ENCODE results near the gene TMC6. TPM values are rescaled to one million over a fixed set of nuclear protein-coding genes. Genes with fewer than 3 reads are reported as not detected.
A peak's percentile ranks its signal among the peaks of the same experiment; 100 is the strongest.
"Not testable (repeated sequence)": the region's sequence is repeated elsewhere in the genome, so short reads cannot be mapped to it uniquely, and the experiment has no call there.

The TMC6 gene
- total and polyA plus RNA-seq, 7 experiments from 2014 or later = 165 to 808 (median 701) TPM

DNA sequence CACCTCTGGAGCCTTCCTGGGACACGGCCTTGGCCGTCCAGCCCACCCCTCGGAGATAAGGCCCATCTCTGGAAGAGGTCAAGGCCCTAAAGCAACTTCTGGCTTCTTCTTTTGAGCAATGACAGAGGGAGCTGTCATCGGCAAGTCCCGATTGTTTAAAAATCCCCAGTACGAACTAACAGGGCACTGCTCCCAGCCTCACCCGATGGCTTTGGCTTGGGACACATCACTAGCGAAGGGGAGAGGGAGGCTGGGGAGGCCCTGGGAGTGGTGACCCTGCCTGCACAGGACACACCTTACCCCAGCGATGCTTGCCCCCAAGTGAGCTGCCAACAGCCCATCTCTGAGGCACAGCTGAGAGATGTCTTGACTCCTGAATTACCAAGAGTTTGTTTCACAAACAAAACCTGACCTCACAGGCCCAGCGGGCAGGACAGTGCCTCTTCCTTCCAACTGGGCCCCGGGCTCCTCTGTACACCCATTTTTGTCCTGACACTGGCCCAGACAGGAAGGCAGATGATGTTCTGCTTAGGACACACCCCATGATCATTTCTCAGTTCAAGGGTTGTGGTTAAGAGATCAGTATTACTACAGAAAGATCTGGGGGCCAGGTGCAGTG lies 44.7 kb upstream of the TMC6 start:
- Histone ChIP-seq H3K27ac (ENCODE audit: low read depth, low read length) (peak overlapping the region; percentile 39), H3K36me3 (ENCODE audit: control insufficient read depth in 2 of 3, insufficient read depth in 3 of 3, low read length in 3 of 3) (peaks cover 0 to 18% (median 0%) of the 10 kb centered on the region in 3 experiments), H3K4me1 (ENCODE audit: control insufficient read depth in 2 of 2, insufficient read depth in 2 of 2, low read length in 2 of 2) (peaks cover 16 to 42% of the 10 kb centered on the region in 2 donors), H3K4me3 (ENCODE audit: low read length) (no peak overlapping the region), H3K9me3 (ENCODE audit: control insufficient read depth in 2 of 3, low read length in 3 of 3) (no peaks in the 10 kb centered on the region), H3K27me3 (ENCODE audit: control insufficient read depth in 2 of 2, insufficient read depth in 2 of 2, low read length in 2 of 2) (no peaks in the 10 kb centered on the region)
- H3K4me3 Mint-ChIP-seq = peak overlapping the region; percentile 15 to 81 (median 46)
- H3K9me3 Mint-ChIP-seq = no peaks in the 10 kb centered on the region
- ATAC-seq = peak; percentile 42
- peaks cover 32 to 66% (median 63%) of the 10 kb centered on the region in 7 donors for H3K4me1 Mint-ChIP-seq
- H3K36me3 Mint-ChIP-seq = peaks cover 0 to 10% (median 0%) of the 10 kb centered on the region in 5 donors
- H3K27me3 Mint-ChIP-seq = no peaks in the 10 kb centered on the region
- DNase-seq = peak in 3 of 9 donors; percentile 29 to 35 (median 32)
- ChIA-PET CTCF (interaction anchor here (3.7 kb wide), 1 partner anchor 61 kb away, joined by 34 read pairs; no protein-coding TSS in a partner anchor), POLR2A (interaction anchor here (0.8 to 2.9 kb wide), 5 partner anchors 35 to 79 kb away, joined by 3 to 13 read pairs (median 3); no protein-coding TSS in a partner anchor)
- intact Hi-C loops (cut with micrococcal nuclease) = loop anchor here in 1 of 2 donors (10.0 kb wide), 1 partner anchor 628 kb away; no protein-coding TSS in a partner anchor
- peak overlapping the region; percentile 41 to 96 (median 91) for H3K27ac Mint-ChIP-seq

DNA sequence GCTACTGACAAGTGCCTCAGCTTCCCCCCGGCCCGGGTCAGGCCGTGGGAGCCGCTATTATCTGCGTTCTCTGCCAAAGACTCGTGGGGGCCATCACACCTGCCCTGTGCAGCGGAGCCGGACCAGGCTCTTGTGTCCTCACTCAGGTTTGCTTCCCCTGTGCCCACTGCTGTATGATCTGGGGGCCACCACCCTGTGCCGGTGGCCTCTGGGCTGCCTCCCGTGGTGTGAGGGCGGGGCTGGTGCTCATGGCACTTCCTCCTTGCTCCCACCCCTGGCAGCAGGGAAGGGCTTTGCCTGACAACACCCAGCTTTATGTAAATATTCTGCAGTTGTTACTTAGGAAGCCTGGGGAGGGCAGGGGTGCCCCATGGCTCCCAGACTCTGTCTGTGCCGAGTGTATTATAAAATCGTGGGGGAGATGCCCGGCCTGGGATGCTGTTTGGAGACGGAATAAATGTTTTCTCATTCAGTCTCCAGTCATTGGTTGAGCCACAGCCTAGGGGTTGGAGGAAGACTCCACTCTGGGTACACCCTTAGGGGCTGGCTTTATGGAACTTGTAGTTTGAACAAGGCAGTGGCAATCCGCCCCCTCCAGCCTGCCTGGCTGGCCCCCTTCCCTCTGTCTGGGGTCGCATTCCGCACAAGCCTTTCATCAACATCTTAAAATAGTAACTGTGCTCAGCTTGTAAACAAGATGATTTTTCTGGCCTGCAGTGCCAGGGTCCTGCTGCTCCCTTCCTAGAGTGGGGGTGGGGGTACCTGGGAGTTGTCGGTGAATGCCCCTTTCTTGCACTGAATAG lies 43.9 kb upstream of the TMC6 start:
- ATAC-seq = peak; percentile 9
- intact Hi-C loops (cut with micrococcal nuclease) = loop anchor here in 1 of 2 donors (10.0 kb wide), 1 partner anchor 628 kb away; no protein-coding TSS in a partner anchor
- Histone ChIP-seq H3K9me3 (ENCODE audit: control insufficient read depth in 2 of 3, low read length in 3 of 3) (no peaks in the 10 kb centered on the region), H3K4me3 (ENCODE audit: low read length) (no peak overlapping the region), H3K27me3 (ENCODE audit: control insufficient read depth in 2 of 2, insufficient read depth in 2 of 2, low read length in 2 of 2) (no peaks in the 10 kb centered on the region), H3K36me3 (ENCODE audit: control insufficient read depth in 2 of 3, insufficient read depth in 3 of 3, low read length in 3 of 3) (peaks cover 0 to 18% (median 0%) of the 10 kb centered on the region in 3 experiments), H3K27ac (ENCODE audit: low read depth, low read length) (peak overlapping the region; percentile 39), H3K4me1 (ENCODE audit: control insufficient read depth in 2 of 2, insufficient read depth in 2 of 2, low read length in 2 of 2) (peaks cover 16 to 46% of the 10 kb centered on the region in 2 donors)
- POLR2A ChIA-PET = interaction anchor here (0.9 to 2.9 kb wide), 5 partner anchors 35 to 80 kb away, joined by 3 to 13 read pairs (median 4); partner anchors contain the start of gene TMC8
- Mint-ChIP-seq H3K9me3 (no peaks in the 10 kb centered on the region), H3K4me3 (peak overlapping the region in 7 of 10 donors; percentile 13 to 81 (median 34)), H3K4me1 (peaks cover 32 to 66% (median 63%) of the 10 kb centered on the region in 7 donors), H3K27ac (peak overlapping the region; percentile 41 to 96 (median 80)), H3K27me3 (no peaks in the 10 kb centered on the region), H3K36me3 (peaks cover 0 to 10% (median 0%) of the 10 kb centered on the region in 5 donors)
- CTCF ChIA-PET = no interaction called here
- DNase-seq = no peak

DNA sequence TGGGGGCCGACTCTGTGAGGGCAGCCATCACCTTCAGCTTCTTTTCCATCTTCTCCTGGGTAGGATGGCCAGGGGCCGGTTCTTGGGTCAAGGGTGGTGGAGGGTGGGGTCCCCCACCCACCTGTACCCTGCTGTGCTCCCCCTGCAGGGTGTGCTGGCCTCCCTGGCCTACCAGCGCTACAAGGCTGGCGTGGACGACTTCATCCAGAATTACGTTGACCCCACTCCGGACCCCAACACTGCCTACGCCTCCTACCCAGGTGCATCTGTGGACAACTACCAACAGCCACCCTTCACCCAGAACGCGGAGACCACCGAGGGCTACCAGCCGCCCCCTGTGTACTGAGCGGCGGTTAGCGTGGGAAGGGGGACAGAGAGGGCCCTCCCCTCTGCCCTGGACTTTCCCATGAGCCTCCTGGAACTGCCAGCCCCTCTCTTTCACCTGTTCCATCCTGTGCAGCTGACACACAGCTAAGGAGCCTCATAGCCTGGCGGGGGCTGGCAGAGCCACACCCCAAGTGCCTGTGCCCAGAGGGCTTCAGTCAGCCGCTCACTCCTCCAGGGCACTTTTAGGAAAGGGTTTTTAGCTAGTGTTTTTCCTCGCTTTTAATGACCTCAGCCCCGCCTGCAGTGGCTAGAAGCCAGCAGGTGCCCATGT lies 43.2 kb upstream of the TMC6 start:
- POLR2A ChIA-PET = interaction anchor here (0.6 to 2.9 kb wide), 5 partner anchors 32 to 52 kb away, joined by 4 to 13 read pairs (median 5); partner anchors contain the start of gene TMC8
- Mint-ChIP-seq H3K36me3 (peaks cover 0 to 10% (median 0%) of the 10 kb centered on the region in 5 donors), H3K4me1 (peaks cover 32 to 62% (median 58%) of the 10 kb centered on the region in 7 donors), H3K4me3 (peak overlapping the region in 5 of 10 donors; percentile 17 to 62 (median 34)), H3K27ac (peak overlapping the region in 7 of 9 donors; percentile 36 to 91 (median 76))
- H3K27ac ChIP-seq (ENCODE audit: low read depth, low read length); DNase-seq; ATAC-seq; H3K27me3 ChIP-seq (ENCODE audit: control insufficient read depth in 2 of 2, insufficient read depth in 2 of 2, low read length in 2 of 2); H3K9me3 ChIP-seq (ENCODE audit: control insufficient read depth in 2 of 3, low read length in 3 of 3); H3K9me3 Mint-ChIP-seq; H3K4me3 ChIP-seq (ENCODE audit: low read length); CTCF ChIA-PET; H3K27me3 Mint-ChIP-seq: not testable (repeated sequence)
- intact Hi-C loops (cut with micrococcal nuclease) = loop anchor here in 1 of 2 donors (10.0 kb wide), 1 partner anchor 627 kb away; no protein-coding TSS in a partner anchor
- peaks cover 16 to 43% of the 10 kb centered on the region in 2 donors for H3K4me1 ChIP-seq (ENCODE audit: control insufficient read depth in 2 of 2, insufficient read depth in 2 of 2, low read length in 2 of 2)
- H3K36me3 ChIP-seq (ENCODE audit: control insufficient read depth in 2 of 3, insufficient read depth in 3 of 3, low read length in 3 of 3) = peaks cover 0 to 18% (median 0%) of the 10 kb centered on the region in 3 experiments

DNA sequence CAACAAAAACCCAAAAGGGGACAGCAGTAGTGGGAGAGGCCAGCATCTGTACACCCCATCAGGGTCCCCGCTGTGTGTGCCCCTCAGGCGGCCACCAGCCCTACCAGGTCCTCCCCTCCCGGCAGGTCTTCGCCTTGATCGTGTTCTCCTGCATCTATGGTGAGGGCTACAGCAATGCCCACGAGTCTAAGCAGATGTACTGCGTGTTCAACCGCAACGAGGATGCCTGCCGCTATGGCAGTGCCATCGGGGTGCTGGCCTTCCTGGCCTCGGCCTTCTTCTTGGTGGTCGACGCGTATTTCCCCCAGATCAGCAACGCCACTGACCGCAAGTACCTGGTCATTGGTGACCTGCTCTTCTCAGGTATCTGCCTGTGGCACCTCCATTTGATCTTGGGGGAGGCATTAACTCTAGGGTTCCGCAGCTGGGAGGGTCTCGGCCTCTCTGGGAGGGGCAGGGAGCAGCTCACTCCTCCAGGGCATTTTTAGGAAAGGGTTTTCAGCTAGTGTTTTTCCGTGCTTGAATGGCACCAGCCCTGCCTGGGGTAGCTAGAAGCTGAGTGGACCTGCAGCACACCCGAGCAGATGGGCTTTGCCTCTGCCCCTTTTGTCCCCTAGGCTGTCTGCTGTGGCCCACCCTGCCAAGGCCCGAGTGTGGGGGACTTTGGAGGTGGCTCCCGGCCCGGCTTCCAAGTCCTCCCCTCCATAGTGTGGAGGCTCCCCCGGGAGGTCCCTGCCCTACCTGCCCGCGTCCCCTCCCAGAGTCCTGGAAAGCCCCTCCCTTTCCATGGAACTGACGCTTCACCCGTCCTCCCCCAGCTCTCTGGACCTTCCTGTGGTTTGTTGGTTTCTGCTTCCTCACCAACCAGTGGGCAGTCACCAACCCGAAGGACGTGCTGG lies 42.4 kb upstream of the TMC6 start:
- CTCF ChIA-PET = interaction anchor here (0.6 kb wide), 1 partner anchor 39 kb away, joined by 4 read pairs; no protein-coding TSS in a partner anchor
- no peaks in the 10 kb centered on the region for H3K9me3 Mint-ChIP-seq

More for the DNA sequence above, 42.4 kb upstream of the TMC6 start:
- no peak overlapping the region for H3K4me3 ChIP-seq (ENCODE audit: low read length)
- no peaks in the 10 kb centered on the region for H3K9me3 ChIP-seq (ENCODE audit: control insufficient read depth in 2 of 3, low read length in 3 of 3)
- H3K4me1 Mint-ChIP-seq = peaks cover 32 to 54% (median 51%) of the 10 kb centered on the region in 7 donors
- intact Hi-C loops (cut with micrococcal nuclease) = loop anchor here in 1 of 2 donors (10.0 kb wide), 1 partner anchor 626 kb away; no protein-coding TSS in a partner anchor
- no peak for DNase-seq
- H3K36me3 Mint-ChIP-seq = peaks cover 0 to 10% (median 0%) of the 10 kb centered on the region in 5 donors
- H3K27me3 ChIP-seq (ENCODE audit: control insufficient read depth in 2 of 2, insufficient read depth in 2 of 2, low read length in 2 of 2) = no peaks in the 10 kb centered on the region
- POLR2A ChIA-PET = interaction anchor here (0.6 to 2.9 kb wide), 6 partner anchors 31 to 56 kb away, joined by 4 to 13 read pairs (median 6); partner anchors contain the start of gene TMC8
- H3K4me3 Mint-ChIP-seq = peak overlapping the region; percentile 32 to 83 (median 62)
- no peak for ATAC-seq
- peak overlapping the region in 8 of 9 donors; percentile 36 to 88 (median 65) for H3K27ac Mint-ChIP-seq
- H3K36me3 ChIP-seq (ENCODE audit: control insufficient read depth in 2 of 3, insufficient read depth in 3 of 3, low read length in 3 of 3) = peaks cover 0 to 18% (median 0%) of the 10 kb centered on the region in 3 experiments
- peaks cover 13 to 36% of the 10 kb centered on the region in 2 donors for H3K4me1 ChIP-seq (ENCODE audit: control insufficient read depth in 2 of 2, insufficient read depth in 2 of 2, low read length in 2 of 2)
- no peaks in the 10 kb centered on the region for H3K27me3 Mint-ChIP-seq
- no peak overlapping the region for H3K27ac ChIP-seq (ENCODE audit: low read depth, low read length)
